Right lung (tissue), 10 donors: ENCODE data around the gene ZP1. TPM values are rescaled to one million over a fixed set of nuclear protein-coding genes. Genes with fewer than 3 reads are reported as not detected.
"Not testable (repeated sequence)": the region's sequence is repeated elsewhere in the genome, so short reads cannot be mapped to it uniquely, and the experiment has no call there.

Source experiments
- DNase-seq, 2 donors: peaks; one replicate each; pipeline ENCODE4 v3.0.0-alpha.2; 2013
- long read RNA-seq, 8 donors: transcript quantifications; one replicate each; lab custom pipeline, GENCODE V29; 2026
- polyA plus RNA-seq, 5 donors: library from polyadenylated mRNA; unstranded; fragments of 120-200 nt; gene quantifications; one replicate each; pipeline versions ENCODE4 v1.2.1 to v1.2.3, GENCODE V29; 2013; ENCODE audit warnings: inconsistent platforms in 1 of 5, low replicate concordance in 1 of 5; ENCODE audit not compliant: insufficient read length in 5 of 5, insufficient read depth in 1 of 5

Gene ZP1
- not detected for polyA plus RNA-seq
- long read RNA-seq, donor 1: 0 reads
- long read RNA-seq, donor 2: 0 reads
- long read RNA-seq, donor 3: 0 reads
- long read RNA-seq, donor 4: 0 reads
- long read RNA-seq, donor 5: 0 reads
- long read RNA-seq, donor 6: 0 reads
- long read RNA-seq, donor 7: 0 reads
- long read RNA-seq, donor 8: 0 reads

GRCh38 chr11:60866911-60867870 lies at the start of gene ZP1:
ZP1 (plus strand) TSS chr11:60867542; CDS start chr11:60867562, 20 bp downstream.
- DNase-seq: no peak

- no peak for DNase-seq
Measured at GRCh38 chr11:60818057-60818456, 49.3 kb upstream of the ZP1 start.

GRCh38 chr11:60821827-60822599 lies 45.3 kb upstream of the ZP1 start:
- no peak for DNase-seq

GRCh38 chr11:60823745-60824306 lies 43.5 kb upstream of the ZP1 start:
- DNase-seq: not testable (repeated sequence)

- no peak for DNase-seq
Measured at GRCh38 chr11:60825118-60825517, 42.2 kb upstream of the ZP1 start.

- DNase-seq: no peak
Measured at GRCh38 chr11:60825790-60826189, 41.6 kb upstream of the ZP1 start.

GRCh38 chr11:60830478-60831142 lies 36.7 kb upstream of the ZP1 start:
- no peak for DNase-seq

- DNase-seq: peak; percentile 55 to 67
Measured at GRCh38 chr11:60831143-60831500, 36.2 kb upstream of the ZP1 start.

GRCh38 chr11:60831501-60832079 lies 35.8 kb upstream of the ZP1 start:
- no peak for DNase-seq

- no peak for DNase-seq
Measured at GRCh38 chr11:60834742-60835533, 32.4 kb upstream of the ZP1 start.

- no peak for DNase-seq
Measured at GRCh38 chr11:60835534-60835846, 31.9 kb upstream of the ZP1 start.

- DNase-seq: no peak
Measured at GRCh38 chr11:60836866-60837515, 30.4 kb upstream of the ZP1 start.

- no peak for DNase-seq
Measured at GRCh38 chr11:60838132-60838531, 29.2 kb upstream of the ZP1 start.

GRCh38 chr11:60840470-60841430 lies 26.6 kb upstream of the ZP1 start:
- peak; percentile 21 to 36 for DNase-seq

GRCh38 chr11:60841797-60842667 lies 25.3 kb upstream of the ZP1 start, which contains the start of gene CCDC86:
CCDC86 (plus strand) TSS chr11:60842113; CDS start chr11:60842125, 12 bp downstream.
- DNase-seq: peak; percentile 97 to 98

- DNase-seq: no peak
Measured at GRCh38 chr11:60842668-60843600, 24.4 kb upstream of the ZP1 start.
